Esophagus squamous epithelium (tissue), 5 donors: ENCODE measurements around the gene IFNA21. TPM values are rescaled to one million over a fixed set of nuclear protein-coding genes. Genes with fewer than 3 reads are reported as not detected.

Experiments
- DNase-seq: peaks from one replicate; lab custom pipeline; 2025; lab: John Stamatoyannopoulos, UW
- H3K27ac ChIP-seq, 4 donors: fragments of 200-600 bp; sonication (generic); one replicate each; pipeline ENCODE4 v1.5.1; 2016 to 2019; ENCODE audit warnings: mild to moderate bottlenecking in 1 of 4
- H3K27me3 ChIP-seq, 4 donors: fragments of 200-600 bp; sonication (generic); 1 replicate in 3 of 4; 2 replicates in 1 of 4; pipeline versions ENCODE4 v1.5.1 to v1.6.0; 2017 to 2021; ENCODE audit warnings: antibody characterized with exemption in 1 of 4
- H3K36me3 ChIP-seq, 3 donors: fragments of 200-600 bp; sonication (generic); one replicate each; pipeline ENCODE4 v1.5.1; 2016 to 2019
- H3K4me1 ChIP-seq, 3 donors: fragments of 200-600 bp; sonication (generic); one replicate each; pipeline ENCODE4 v1.5.1; 2017 to 2019
- H3K4me3 ChIP-seq, 4 donors: fragments of 200-600 bp; sonication (generic); 1 replicate in 3 of 4; 2 replicates in 1 of 4; pipeline ENCODE4 v1.5.1; 2016 to 2019; ENCODE audit warnings: mild to moderate bottlenecking in 2 of 4, moderate library complexity in 1 of 4
- H3K9me3 ChIP-seq, 3 donors: fragments of 200-600 bp; sonication (generic); one replicate each; pipeline ENCODE4 v1.5.1; 2016 to 2019
- CTCF ChIP-seq, 6 experiments: fragments of 450-650 bp in 4 of 6; fragments of 200-600 bp in 2 of 6; sonication (generic) in 2 of 6; IDR thresholded peaks; one replicate each; pipeline ENCODE4 v1.5.1; 2016 to 2019; ENCODE audit warnings: antibody characterized with exemption in 6 of 6, mild to moderate bottlenecking in 4 of 6, moderate library complexity in 4 of 6
- POLR2A ChIP-seq, 4 donors: fragments of 450-650 bp; IDR thresholded peaks; one replicate each; pipeline ENCODE4 v1.6.1; 2017; ENCODE audit warnings: antibody characterized with exemption in 4 of 4, mild to moderate bottlenecking in 4 of 4, moderate library complexity in 3 of 4
- WGBS, 2 donors: methylation state at CpG; one replicate each; pipeline ENCODE4 v1.1.5; 2018; 5-methylcytosine and 5-hydroxymethylcytosine counted together
- intact Hi-C: fragments of 100-400 bp; cut with DNase I; formaldehyde crosslinking; loops from one replicate; pipeline ENCODE4 v1.15.0; 2022
- small RNA-seq, 4 donors: library from RNA; depleted of rRNA; stranded (forward); fragments of <200 nt; gene quantifications; one replicate each; pipeline ENCODE3, GENCODE V24; 2016
- total RNA-seq, 4 donors: library from RNA; depleted of rRNA; stranded (reverse); fragments of >200 nt; gene quantifications; one replicate each; pipeline ENCODE4 v1.1.0, GENCODE V29; 2016
- donor health status: DM: yes; HTN: yes; CAD: no.

The IFNA21 gene
- total RNA-seq, 4 donors from 2014 or later = not detected

GRCh38 chr9:21121595-21122251 lies 44.7 kb downstream of the IFNA21 start:
- Histone ChIP-seq H3K36me3 (no peaks in the 10 kb centered on the region), H3K4me3 (no peak overlapping the region), H3K9me3 (no peaks in the 10 kb centered on the region), H3K27ac (no peak overlapping the region), H3K4me1 (no peaks in the 10 kb centered on the region), H3K27me3 (peaks cover 0 to 5% (median 0%) of the 10 kb centered on the region in 4 donors)
- no peak for DNase-seq
- TF ChIP-seq CTCF (IDR thresholded peaks at IDR 0.05) = no peak
- TF ChIP-seq POLR2A (IDR thresholded peaks at IDR 0.05) = no peak
- intact Hi-C loops = no loop called here
- whole genome bisulfite sequencing, 2 donors = 74 to 81% methylated on average over 3 to 4 of the region's 4 CpGs

GRCh38 chr9:21121079-21121478 lies 45.4 kb downstream of the IFNA21 start:
- no peak overlapping the region for H3K4me3 ChIP-seq
- intact Hi-C loops = no loop called here
- H3K27me3 ChIP-seq = peaks cover 0 to 4% (median 0%) of the 10 kb centered on the region in 4 donors
- H3K27ac ChIP-seq = no peak overlapping the region
- H3K9me3 ChIP-seq = no peaks in the 10 kb centered on the region
- TF ChIP-seq POLR2A (IDR thresholded peaks at IDR 0.05) = no peak
- no peak for TF ChIP-seq CTCF (IDR thresholded peaks at IDR 0.05)
- no peaks in the 10 kb centered on the region for H3K4me1 ChIP-seq
- 78 to 97% methylated on average over 2 of the region's 2 CpGs for WGBS, 2 donors
- DNase-seq = no peak
- no peaks in the 10 kb centered on the region for H3K36me3 ChIP-seq

- H3K9me3 ChIP-seq = no peaks in the 10 kb centered on the region
- intact Hi-C loops = loop anchor here (10.0 kb wide), 1 partner anchor 244 kb away; no protein-coding TSS in a partner anchor
- H3K4me3 ChIP-seq = no peak overlapping the region
- no peak overlapping the region for H3K27ac ChIP-seq
- no peaks in the 10 kb centered on the region for H3K36me3 ChIP-seq
- no peak for TF ChIP-seq POLR2A (IDR thresholded peaks at IDR 0.05)
- no peak for TF ChIP-seq CTCF (IDR thresholded peaks at IDR 0.05)
- WGBS, 2 donors = 66 to 67% methylated on average over 7 of the region's 7 CpGs
- H3K27me3 ChIP-seq = no peaks in the 10 kb centered on the region
- DNase-seq = no peak
- H3K4me1 ChIP-seq = no peaks in the 10 kb centered on the region
Observed at GRCh38 chr9:21119093-21119770, 47.2 kb downstream of the IFNA21 start.

Small RNA genes lying within 50 kb of the gene (small RNA-seq; reads per million reads assigned to genes)
- 0 reads per million in 4 donors for gene RF00019

Other genes with a start within 250 kb of the IFNA21 start
- 1 to 10 TPM in 3 of 4 donors, under 1 TPM in 1; 0.97 to 3.8 (median 2.5) TPM for gene HACD4, start 135.0 kb downstream of the IFNA21 start, total RNA-seq
- gene IFNB1, start 88.7 kb downstream of the IFNA21 start, total RNA-seq = not detected
- gene IFNW1, start 24.8 kb downstream of the IFNA21 start, total RNA-seq = not detected
- gene IFNA4, start 20.9 kb upstream of the IFNA21 start, total RNA-seq = not detected
- gene IFNA7, start 35.5 kb upstream of the IFNA21 start, total RNA-seq = not detected
- not detected for gene IFNA10, start 40.5 kb upstream of the IFNA21 start, total RNA-seq
- gene IFNA16, start 50.7 kb upstream of the IFNA21 start, total RNA-seq = not detected
- gene IFNA17, start 61.6 kb upstream of the IFNA21 start, total RNA-seq = not detected
- gene IFNA14, start 73.3 kb upstream of the IFNA21 start, total RNA-seq = not detected
- gene IFNA5, start 138.7 kb upstream of the IFNA21 start, total RNA-seq = not detected
- gene KLHL9, start 168.7 kb upstream of the IFNA21 start, total RNA-seq = 10 to 100 TPM in 3 of 4 donors, 1 to 10 TPM in 1; 6.6 to 21.2 (median 13.5) TPM
- not detected for gene IFNA6, start 184.2 kb upstream of the IFNA21 start, total RNA-seq
- not detected for gene IFNA13, start 201.4 kb upstream of the IFNA21 start, total RNA-seq
- not detected for gene IFNA2, start 218.7 kb upstream of the IFNA21 start, total RNA-seq
- gene IFNA8, start 242.5 kb upstream of the IFNA21 start, total RNA-seq = not detected